SK-N-MC (cell line): Measurements from ENCODE around the gene DIAPH2.
"Not testable (repeated sequence)": the region's sequence is repeated elsewhere in the genome, so short reads cannot be mapped to it uniquely, and the experiment has no call there.

ENCODE experiments used
- EZH2 ChIP-seq: fragments of 200-600 bp; sonication (generic); IDR thresholded peaks from one replicate; pipeline ENCODE4 v1.6.1; 2017; ENCODE audit warnings: antibody characterized with exemption
- FOXP2 ChIP-seq: optimal IDR thresholded peaks from 2 replicates; pipeline ENCODE3; 2011; ENCODE audit warnings: mild to moderate bottlenecking, moderate library complexity; ENCODE audit not compliant: insufficient read depth; ENCODE audit errors: extremely low read length, control extremely low read depth
- POLR2AphosphoS5 ChIP-seq: IDR thresholded peaks from 2 replicates; pipeline ENCODE4 v1.6.1; 2012; ENCODE audit warnings: mild to moderate bottlenecking, low read depth, low read length, borderline replicate concordance

DNA sequence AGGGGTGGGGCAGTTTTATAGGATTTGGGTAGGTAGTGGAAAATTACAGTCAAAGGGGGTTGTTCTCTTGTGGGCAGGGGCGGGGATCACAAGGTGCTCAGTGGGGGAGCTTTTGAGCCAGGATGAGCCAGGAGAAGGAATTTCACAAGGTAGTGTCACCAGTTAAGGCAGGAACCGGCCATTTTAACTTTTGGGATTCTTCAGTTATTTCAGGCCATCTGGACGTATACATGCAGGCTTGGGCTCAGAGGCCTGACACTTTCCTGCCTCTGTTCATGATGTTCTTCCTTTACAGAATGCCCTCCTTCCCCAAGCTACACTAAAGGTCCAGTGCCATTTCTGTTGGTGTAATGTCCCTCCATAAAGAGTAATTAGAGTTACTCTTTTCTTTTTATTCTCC is 157.2 kb downstream of the DIAPH2 start:
- TF ChIP-seq POLR2AphosphoS5, EZH2, FOXP2: not testable (repeated sequence)
